ENCODE measurements around the gene DDX1. TPM values are rescaled to one million over a fixed set of nuclear protein-coding genes. Genes with fewer than 3 reads are reported as not detected.

The DDX1 gene
- polyA plus RNA-seq, 1 donor (not counting 4 experiments of a cell fraction or from before 2014, with no cell fraction given) = 140 TPM

DNA sequence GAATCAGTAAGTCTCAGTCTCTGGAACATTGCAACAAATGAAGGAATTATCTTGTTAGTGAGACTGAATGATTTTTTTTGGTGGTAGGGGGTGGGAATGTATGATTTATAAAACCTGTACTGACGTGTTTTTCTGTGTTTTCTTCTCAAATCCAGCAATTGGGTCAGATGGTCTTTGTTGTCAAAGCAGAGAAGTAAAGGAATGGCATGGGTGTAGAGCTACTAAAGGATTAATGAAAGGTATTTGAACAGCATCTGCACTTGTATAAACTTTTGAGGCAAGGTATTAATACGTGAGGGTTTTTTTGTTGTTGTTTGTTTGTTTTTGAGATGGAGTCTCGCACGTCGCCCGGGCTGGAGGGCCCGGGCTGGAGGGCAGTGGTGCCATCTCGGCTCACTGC, 10.7 kb downstream of the DDX1 start:
- no peak overlapping the region for H3K4me3 ChIP-seq (ENCODE audit: control insufficient read depth in 2 of 3, extremely low read depth in 1 of 3, insufficient read depth in 2 of 3, low read depth in 1 of 3, low read length in 3 of 3)
- dilution Hi-C loops (cut with MboI; ENCODE audit: extremely low pct_ligation_motif_present, low sequenced_read_pairs) = no loop called here
- H3K36me3 ChIP-seq (ENCODE audit: control insufficient read depth in 2 of 2, extremely low read depth in 1 of 2, insufficient read depth in 2 of 2, low read length in 2 of 2) = peaks cover 30 to 38% of the 10 kb centered on the region in 2 experiments
- no peaks in the 10 kb centered on the region for H3K9me3 ChIP-seq (ENCODE audit: control insufficient read depth, low read depth, low read length)
- no peaks in the 10 kb centered on the region for H4K20me1 ChIP-seq (ENCODE audit: control insufficient read depth, extremely low read depth, insufficient read depth, low read length)
- TF ChIP-seq EZH2 (IDR thresholded peaks at IDR 0.05; ENCODE audit: low read length) = no peak
- TF ChIP-seq, protein P1, sequence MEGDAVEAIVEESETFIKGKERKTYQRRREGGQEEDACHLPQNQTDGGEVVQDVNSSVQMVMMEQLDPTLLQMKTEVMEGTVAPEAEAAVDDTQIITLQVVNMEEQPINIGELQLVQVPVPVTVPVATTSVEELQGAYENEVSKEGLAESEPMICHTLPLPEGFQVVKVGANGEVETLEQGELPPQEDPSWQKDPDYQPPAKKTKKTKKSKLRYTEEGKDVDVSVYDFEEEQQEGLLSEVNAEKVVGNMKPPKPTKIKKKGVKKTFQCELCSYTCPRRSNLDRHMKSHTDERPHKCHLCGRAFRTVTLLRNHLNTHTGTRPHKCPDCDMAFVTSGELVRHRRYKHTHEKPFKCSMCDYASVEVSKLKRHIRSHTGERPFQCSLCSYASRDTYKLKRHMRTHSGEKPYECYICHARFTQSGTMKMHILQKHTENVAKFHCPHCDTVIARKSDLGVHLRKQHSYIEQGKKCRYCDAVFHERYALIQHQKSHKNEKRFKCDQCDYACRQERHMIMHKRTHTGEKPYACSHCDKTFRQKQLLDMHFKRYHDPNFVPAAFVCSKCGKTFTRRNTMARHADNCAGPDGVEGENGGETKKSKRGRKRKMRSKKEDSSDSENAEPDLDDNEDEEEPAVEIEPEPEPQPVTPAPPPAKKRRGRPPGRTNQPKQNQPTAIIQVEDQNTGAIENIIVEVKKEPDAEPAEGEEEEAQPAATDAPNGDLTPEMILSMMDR (optimal IDR thresholded peaks at IDR 0.05 in 1 of 3, IDR thresholded peaks at IDR 0.05 in 1 of 3, conservative IDR thresholded peaks at IDR 0.05 in 1 of 3; ENCODE audit: extremely low read depth in 1 of 3, insufficient read depth in 2 of 3, low read length in 3 of 3) = no peak
- DNase-seq (ENCODE audit: low read depth, low spot score) (no peak), FAIRE-seq (no peak)
- H2AFZ ChIP-seq (ENCODE audit: control insufficient read depth, low read length) = no peak overlapping the region
- H3K27me3 ChIP-seq (ENCODE audit: control insufficient read depth, extremely low read depth, insufficient read depth, low read length) = no peaks in the 10 kb centered on the region
- H3K9me1 ChIP-seq (ENCODE audit: control insufficient read depth, extremely low read depth, insufficient read depth, low read length) = no peaks in the 10 kb centered on the region
- no peak overlapping the region for H3K4me2 ChIP-seq (ENCODE audit: control insufficient read depth, extremely low read depth, insufficient read depth, low read depth, low read length)
- H3K27ac ChIP-seq (ENCODE audit: control insufficient read depth, insufficient read depth, low read length) = no peak overlapping the region
- H3K79me2 ChIP-seq (ENCODE audit: control insufficient read depth, insufficient read depth, low read length) = no peaks in the 10 kb centered on the region
- no peaks in the 10 kb centered on the region for H3K4me1 ChIP-seq (ENCODE audit: control insufficient read depth, extremely low read depth, insufficient read depth, low read length)
- H3K9ac ChIP-seq (ENCODE audit: control insufficient read depth, extremely low read depth, insufficient read depth, low read length) = no peak overlapping the region

DNA sequence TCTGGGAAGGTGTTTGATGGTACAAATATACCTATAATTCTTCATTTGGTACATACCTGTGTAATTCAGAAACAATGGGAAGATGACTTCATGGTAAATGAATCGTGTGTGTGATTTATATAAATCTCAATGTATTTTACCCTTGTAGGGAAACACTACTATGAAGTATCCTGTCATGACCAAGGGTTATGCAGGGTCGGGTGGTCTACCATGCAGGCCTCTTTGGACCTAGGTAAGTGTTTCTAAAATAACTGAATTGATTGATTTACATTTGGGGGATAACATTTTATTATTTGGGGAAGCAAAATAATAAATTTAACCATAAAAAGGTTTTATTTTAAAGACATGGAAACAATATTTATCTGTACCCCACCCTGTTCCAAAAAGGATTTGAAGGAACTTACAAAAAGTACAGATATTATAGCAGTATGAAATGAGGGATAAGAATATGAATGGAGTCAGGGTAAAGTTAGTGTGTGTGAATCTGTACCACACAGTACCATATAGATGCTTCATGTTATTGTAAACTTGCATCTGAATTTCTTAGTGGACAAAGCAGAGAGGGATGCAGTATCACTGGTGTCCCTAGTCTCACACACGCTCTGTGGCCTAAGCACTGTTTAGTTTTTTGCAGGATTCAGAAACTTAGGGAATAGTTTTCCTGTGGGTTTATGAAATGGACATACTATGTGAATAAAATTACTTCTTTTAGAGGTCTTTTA, 11.5 kb downstream of the DDX1 start:
- dilution Hi-C loops (cut with MboI; ENCODE audit: extremely low pct_ligation_motif_present, low sequenced_read_pairs) = no loop called here
- no peak overlapping the region for H3K4me2 ChIP-seq (ENCODE audit: control insufficient read depth, extremely low read depth, insufficient read depth, low read depth, low read length)
- H3K9ac ChIP-seq (ENCODE audit: control insufficient read depth, extremely low read depth, insufficient read depth, low read length) = no peak overlapping the region
- H3K9me3 ChIP-seq (ENCODE audit: control insufficient read depth, low read depth, low read length) = no peaks in the 10 kb centered on the region
- peaks cover 33 to 44% of the 10 kb centered on the region in 2 experiments for H3K36me3 ChIP-seq (ENCODE audit: control insufficient read depth in 2 of 2, extremely low read depth in 1 of 2, insufficient read depth in 2 of 2, low read length in 2 of 2)
- no peaks in the 10 kb centered on the region for H3K9me1 ChIP-seq (ENCODE audit: control insufficient read depth, extremely low read depth, insufficient read depth, low read length)
- H3K27ac ChIP-seq (ENCODE audit: control insufficient read depth, insufficient read depth, low read length) = no peak overlapping the region
- H3K27me3 ChIP-seq (ENCODE audit: control insufficient read depth, extremely low read depth, insufficient read depth, low read length) = no peaks in the 10 kb centered on the region
- H3K79me2 ChIP-seq (ENCODE audit: control insufficient read depth, insufficient read depth, low read length) = no peaks in the 10 kb centered on the region
- H4K20me1 ChIP-seq (ENCODE audit: control insufficient read depth, extremely low read depth, insufficient read depth, low read length) = no peaks in the 10 kb centered on the region
- no peak overlapping the region for H2AFZ ChIP-seq (ENCODE audit: control insufficient read depth, low read length)
- TF ChIP-seq EZH2 (IDR thresholded peaks at IDR 0.05; ENCODE audit: low read length) = no peak
- TF ChIP-seq, protein P1 (optimal IDR thresholded peaks at IDR 0.05 in 1 of 3, IDR thresholded peaks at IDR 0.05 in 1 of 3, conservative IDR thresholded peaks at IDR 0.05 in 1 of 3; ENCODE audit: extremely low read depth in 1 of 3, insufficient read depth in 2 of 3, low read length in 3 of 3) = no peak
- H3K4me3 ChIP-seq (ENCODE audit: control insufficient read depth in 2 of 3, extremely low read depth in 1 of 3, insufficient read depth in 2 of 3, low read depth in 1 of 3, low read length in 3 of 3) = no peak overlapping the region
- FAIRE-seq = no peak
- no peak for DNase-seq (ENCODE audit: low read depth, low spot score)
- H3K4me1 ChIP-seq (ENCODE audit: control insufficient read depth, extremely low read depth, insufficient read depth, low read length) = no peaks in the 10 kb centered on the region

Data from keratinocyte (primary cell).